ENCODE measurements around the gene MMP24. TPM values are rescaled to one million over a fixed set of nuclear protein-coding genes. Genes with fewer than 3 reads are reported as not detected.

The MMP24 gene
- total RNA-seq, 3 donors from 2014 or later: 0.80 to 2.5 (median 0.98) TPM

- TF ChIP-seq POLR2A (IDR thresholded peaks at IDR 0.05) (no peak), CTCF (IDR thresholded peaks at IDR 0.05) (peak; percentile 50 to 72 (median 68)), POLR2AphosphoS5 (IDR thresholded peaks at IDR 0.05) (no peak)
- no peaks in the 10 kb centered on the region for H3K4me1 ChIP-seq
- H3K4me3 ChIP-seq: no peak overlapping the region
- H3K27ac ChIP-seq: peak overlapping the region; percentile 19 to 55
- no peaks in the 10 kb centered on the region for H3K36me3 ChIP-seq
- DNase-seq (ENCODE audit: low spot score in 2 of 2): peak; percentile 45 to 62
- no peaks in the 10 kb centered on the region for H3K27me3 ChIP-seq
- no peaks in the 10 kb centered on the region for H3K9me3 ChIP-seq
- intact Hi-C loops (cut with DNase I; ENCODE audit: low total_unique reads): no loop called here
Observed at GRCh38 chr20:35269055-35269781, 42.7 kb downstream of the MMP24 start.

GRCh38 chr20:35270021-35270902, 43.8 kb downstream of the MMP24 start:
- TF ChIP-seq POLR2AphosphoS5 (IDR thresholded peaks at IDR 0.05): no peak
- no peak for TF ChIP-seq POLR2A (IDR thresholded peaks at IDR 0.05)
- no peak for TF ChIP-seq CTCF (IDR thresholded peaks at IDR 0.05)
- H3K4me3 ChIP-seq: no peak overlapping the region
- peak overlapping the region in 1 of 2 donors; percentile 19 for H3K27ac ChIP-seq
- H3K27me3 ChIP-seq: no peaks in the 10 kb centered on the region
- H3K36me3 ChIP-seq: no peaks in the 10 kb centered on the region
- H3K4me1 ChIP-seq: no peaks in the 10 kb centered on the region
- DNase-seq (ENCODE audit: low spot score in 2 of 2): no peak
- H3K9me3 ChIP-seq: no peaks in the 10 kb centered on the region
- intact Hi-C loops (cut with DNase I; ENCODE audit: low total_unique reads): loop anchor here (10.0 kb wide), 1 partner anchor 125 kb away; the partner anchor contains the start of gene EDEM2

- H3K27me3 ChIP-seq: no peaks in the 10 kb centered on the region
- H3K4me1 ChIP-seq: peaks cover 0 to 3% of the 10 kb centered on the region in 2 donors
- no peaks in the 10 kb centered on the region for H3K36me3 ChIP-seq
- no peak overlapping the region for H3K4me3 ChIP-seq
- no peaks in the 10 kb centered on the region for H3K9me3 ChIP-seq
- intact Hi-C loops (cut with DNase I; ENCODE audit: low total_unique reads): loop anchor here (10.0 kb wide), 1 partner anchor 126 kb away; the partner anchor contains the start of gene EDEM2
- TF ChIP-seq CTCF (IDR thresholded peaks at IDR 0.05) (no peak), POLR2AphosphoS5 (IDR thresholded peaks at IDR 0.05) (no peak), POLR2A (IDR thresholded peaks at IDR 0.05) (no peak)
- DNase-seq (ENCODE audit: low spot score in 2 of 2): no peak
- H3K27ac ChIP-seq: no peak overlapping the region
Observed at GRCh38 chr20:35271073-35271882, 44.8 kb downstream of the MMP24 start.

GRCh38 chr20:35271904-35272303, 45.4 kb downstream of the MMP24 start:
- intact Hi-C loops (cut with DNase I; ENCODE audit: low total_unique reads): loop anchor here (10.0 kb wide), 1 partner anchor 127 kb away; the partner anchor contains the start of gene EDEM2

More at GRCh38 chr20:35271904-35272303, 45.4 kb downstream of the MMP24 start:
- Histone ChIP-seq H3K36me3 (no peaks in the 10 kb centered on the region), H3K27ac (no peak overlapping the region), H3K4me1 (peaks cover 0 to 6% of the 10 kb centered on the region in 2 donors), H3K4me3 (no peak overlapping the region), H3K27me3 (no peaks in the 10 kb centered on the region), H3K9me3 (no peaks in the 10 kb centered on the region)
- no peak for TF ChIP-seq POLR2AphosphoS5 (IDR thresholded peaks at IDR 0.05)
- TF ChIP-seq CTCF (IDR thresholded peaks at IDR 0.05): no peak
- TF ChIP-seq POLR2A (IDR thresholded peaks at IDR 0.05): no peak
- DNase-seq (ENCODE audit: low spot score in 2 of 2): no peak
